ENCODE measurements around the gene MYB.
"Not testable (repeated sequence)": the region's sequence is repeated elsewhere in the genome, so short reads cannot be mapped to it uniquely, and the experiment has no call there.

The MYB gene

DNA sequence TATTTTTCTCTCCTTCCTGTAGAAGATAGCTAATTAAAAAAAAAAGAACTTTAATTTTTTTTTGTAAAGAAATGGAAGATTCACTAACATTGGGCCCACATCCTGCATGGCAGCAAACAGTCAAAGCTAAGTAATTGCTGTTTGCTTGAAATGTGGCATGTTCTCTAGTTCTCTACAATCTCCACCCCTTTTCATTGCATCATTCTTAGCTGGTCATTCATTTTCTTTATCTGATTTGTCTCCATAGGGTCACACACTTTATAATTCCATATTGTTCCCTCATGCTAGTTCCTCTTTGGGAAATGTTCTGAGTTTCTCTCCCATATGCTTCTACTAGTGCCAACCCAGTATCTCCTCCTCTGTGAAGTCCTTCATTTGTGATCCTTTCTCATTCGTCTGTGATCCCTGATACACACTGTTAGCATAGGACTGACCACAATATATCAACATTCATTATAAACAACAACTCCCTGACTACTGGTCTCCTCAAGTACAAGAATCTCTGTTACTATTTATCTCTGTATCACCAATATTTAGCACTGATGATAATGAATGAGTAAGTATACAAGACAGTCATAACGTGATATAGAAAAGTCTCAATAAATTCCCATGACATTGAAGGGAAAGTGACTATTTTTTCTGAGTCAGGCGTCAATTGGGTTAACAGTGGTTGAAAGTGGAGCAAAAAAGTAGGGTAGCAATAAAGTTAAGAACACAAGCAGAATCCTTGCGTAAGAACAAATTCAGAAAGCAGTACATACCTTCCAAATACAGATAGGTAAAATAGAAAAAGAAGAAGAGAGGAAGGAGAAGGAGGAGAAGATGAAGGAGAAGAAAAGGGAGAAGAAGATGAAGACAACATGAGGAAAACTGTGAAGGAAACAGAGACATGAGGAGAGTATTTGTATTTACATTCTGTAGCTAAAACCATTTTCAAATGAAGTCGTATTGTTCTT, 33.2 kb upstream of the MYB start:
- Histone ChIP-seq H3K79me2 (no peaks in the 10 kb centered on the region), H3K27ac (no peak overlapping the region), H3K4me3 (ENCODE audit: low read depth, low read length) (no peak overlapping the region), H2AFZ (no peak overlapping the region), H3K4me1 (no peaks in the 10 kb centered on the region), H3K9ac (no peak overlapping the region), H3K4me2 (ENCODE audit: low read length) (no peak overlapping the region), H3K27me3 (ENCODE audit: control insufficient read depth, insufficient read depth, low read length) (no peaks in the 10 kb centered on the region), H3K9me3 (ENCODE audit: control insufficient read depth, low read length) (no peaks in the 10 kb centered on the region), H3K36me3 (ENCODE audit: control insufficient read depth, insufficient read depth, low read length) (no peaks in the 10 kb centered on the region)
- TF ChIP-seq, protein P1, sequence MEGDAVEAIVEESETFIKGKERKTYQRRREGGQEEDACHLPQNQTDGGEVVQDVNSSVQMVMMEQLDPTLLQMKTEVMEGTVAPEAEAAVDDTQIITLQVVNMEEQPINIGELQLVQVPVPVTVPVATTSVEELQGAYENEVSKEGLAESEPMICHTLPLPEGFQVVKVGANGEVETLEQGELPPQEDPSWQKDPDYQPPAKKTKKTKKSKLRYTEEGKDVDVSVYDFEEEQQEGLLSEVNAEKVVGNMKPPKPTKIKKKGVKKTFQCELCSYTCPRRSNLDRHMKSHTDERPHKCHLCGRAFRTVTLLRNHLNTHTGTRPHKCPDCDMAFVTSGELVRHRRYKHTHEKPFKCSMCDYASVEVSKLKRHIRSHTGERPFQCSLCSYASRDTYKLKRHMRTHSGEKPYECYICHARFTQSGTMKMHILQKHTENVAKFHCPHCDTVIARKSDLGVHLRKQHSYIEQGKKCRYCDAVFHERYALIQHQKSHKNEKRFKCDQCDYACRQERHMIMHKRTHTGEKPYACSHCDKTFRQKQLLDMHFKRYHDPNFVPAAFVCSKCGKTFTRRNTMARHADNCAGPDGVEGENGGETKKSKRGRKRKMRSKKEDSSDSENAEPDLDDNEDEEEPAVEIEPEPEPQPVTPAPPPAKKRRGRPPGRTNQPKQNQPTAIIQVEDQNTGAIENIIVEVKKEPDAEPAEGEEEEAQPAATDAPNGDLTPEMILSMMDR (IDR thresholded peaks at IDR 0.05) = no peak

GRCh38 chr6:135148889-135149288, 32.2 kb upstream of the MYB start:
- Histone ChIP-seq H3K4me1 (no peaks in the 10 kb centered on the region), H3K9ac (no peak overlapping the region), H3K4me3 (ENCODE audit: low read depth, low read length) (no peak overlapping the region), H3K27ac (no peak overlapping the region), H3K4me2 (ENCODE audit: low read length) (no peak overlapping the region), H3K9me3 (ENCODE audit: control insufficient read depth, low read length) (no peaks in the 10 kb centered on the region), H3K79me2 (no peaks in the 10 kb centered on the region), H3K27me3 (ENCODE audit: control insufficient read depth, insufficient read depth, low read length) (no peaks in the 10 kb centered on the region), H2AFZ (peak overlapping the region; percentile 8), H3K36me3 (ENCODE audit: control insufficient read depth, insufficient read depth, low read length) (no peaks in the 10 kb centered on the region)
- TF ChIP-seq, protein P1 (IDR thresholded peaks at IDR 0.05) = no peak

DNA sequence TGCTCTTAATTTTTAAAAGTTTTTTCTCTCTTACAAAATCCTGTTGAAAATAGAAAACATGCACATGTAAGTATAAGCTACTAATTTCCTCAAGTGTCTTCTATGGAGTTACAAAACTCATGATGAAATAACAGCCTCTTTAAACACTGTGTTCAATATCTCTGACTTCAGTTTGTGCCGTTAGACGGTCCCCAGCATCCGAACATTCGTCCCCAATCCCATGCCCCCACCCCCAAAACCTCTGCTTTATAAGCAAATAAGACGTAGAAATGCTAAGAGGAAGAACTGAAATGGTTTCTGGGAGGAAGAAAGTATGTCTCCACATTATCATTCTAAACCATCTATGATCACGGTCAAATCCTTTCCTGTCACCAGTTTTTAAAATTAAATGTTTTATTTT, 31.7 kb upstream of the MYB start:
- Histone ChIP-seq H3K27me3 (ENCODE audit: control insufficient read depth, insufficient read depth, low read length) (no peaks in the 10 kb centered on the region), H3K4me3 (ENCODE audit: low read depth, low read length) (no peak overlapping the region), H3K4me1 (no peaks in the 10 kb centered on the region), H3K36me3 (ENCODE audit: control insufficient read depth, insufficient read depth, low read length) (no peaks in the 10 kb centered on the region), H2AFZ (peak overlapping the region; percentile 8), H3K9ac (no peak overlapping the region), H3K9me3 (ENCODE audit: control insufficient read depth, low read length) (no peaks in the 10 kb centered on the region), H3K4me2 (ENCODE audit: low read length) (no peak overlapping the region), H3K79me2 (no peaks in the 10 kb centered on the region), H3K27ac (no peak overlapping the region)
- TF ChIP-seq, protein P1 (IDR thresholded peaks at IDR 0.05) = no peak

DNA sequence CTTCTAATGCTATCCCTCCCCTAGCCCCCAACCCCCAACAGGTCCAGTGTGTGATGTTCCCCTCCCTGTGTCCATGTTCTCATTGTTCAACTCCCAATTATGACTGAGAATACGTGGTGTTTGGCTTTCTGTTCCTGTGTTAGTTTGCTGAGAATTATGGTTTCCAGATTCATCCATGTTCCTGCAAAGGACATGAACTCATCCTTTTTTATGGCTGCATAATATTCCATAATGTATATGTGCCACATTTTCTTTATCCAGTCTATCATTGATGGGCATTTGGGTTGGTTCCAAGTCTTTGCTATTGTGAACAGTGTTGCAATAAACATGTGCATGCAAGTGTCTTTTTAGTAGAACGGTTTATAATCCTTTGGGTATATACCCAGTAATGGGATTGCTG, 30.6 kb upstream of the MYB start:
- not testable (repeated sequence) for H3K27me3 ChIP-seq (ENCODE audit: control insufficient read depth, insufficient read depth, low read length); H3K9ac ChIP-seq; H2AFZ ChIP-seq; H3K4me1 ChIP-seq; H3K4me2 ChIP-seq (ENCODE audit: low read length); H3K79me2 ChIP-seq; H3K36me3 ChIP-seq (ENCODE audit: control insufficient read depth, insufficient read depth, low read length); H3K27ac ChIP-seq; H3K4me3 ChIP-seq (ENCODE audit: low read depth, low read length); H3K9me3 ChIP-seq (ENCODE audit: control insufficient read depth, low read length)

GRCh38 chr6:135154125-135154524, 27.0 kb upstream of the MYB start:
- not testable (repeated sequence) for H3K27ac ChIP-seq; H3K27me3 ChIP-seq (ENCODE audit: control insufficient read depth, insufficient read depth, low read length); H3K79me2 ChIP-seq

More at GRCh38 chr6:135154125-135154524, 27.0 kb upstream of the MYB start:
- not testable (repeated sequence) for H3K4me2 ChIP-seq (ENCODE audit: low read length); H2AFZ ChIP-seq; H3K4me3 ChIP-seq (ENCODE audit: low read depth, low read length); H3K9ac ChIP-seq; H3K9me3 ChIP-seq (ENCODE audit: control insufficient read depth, low read length); H3K4me1 ChIP-seq; H3K36me3 ChIP-seq (ENCODE audit: control insufficient read depth, insufficient read depth, low read length)

Measured in parathyroid adenoma (tissue), 2 donors.